ENCODE measurements around the gene PPP1R3C.

The PPP1R3C gene

DNA sequence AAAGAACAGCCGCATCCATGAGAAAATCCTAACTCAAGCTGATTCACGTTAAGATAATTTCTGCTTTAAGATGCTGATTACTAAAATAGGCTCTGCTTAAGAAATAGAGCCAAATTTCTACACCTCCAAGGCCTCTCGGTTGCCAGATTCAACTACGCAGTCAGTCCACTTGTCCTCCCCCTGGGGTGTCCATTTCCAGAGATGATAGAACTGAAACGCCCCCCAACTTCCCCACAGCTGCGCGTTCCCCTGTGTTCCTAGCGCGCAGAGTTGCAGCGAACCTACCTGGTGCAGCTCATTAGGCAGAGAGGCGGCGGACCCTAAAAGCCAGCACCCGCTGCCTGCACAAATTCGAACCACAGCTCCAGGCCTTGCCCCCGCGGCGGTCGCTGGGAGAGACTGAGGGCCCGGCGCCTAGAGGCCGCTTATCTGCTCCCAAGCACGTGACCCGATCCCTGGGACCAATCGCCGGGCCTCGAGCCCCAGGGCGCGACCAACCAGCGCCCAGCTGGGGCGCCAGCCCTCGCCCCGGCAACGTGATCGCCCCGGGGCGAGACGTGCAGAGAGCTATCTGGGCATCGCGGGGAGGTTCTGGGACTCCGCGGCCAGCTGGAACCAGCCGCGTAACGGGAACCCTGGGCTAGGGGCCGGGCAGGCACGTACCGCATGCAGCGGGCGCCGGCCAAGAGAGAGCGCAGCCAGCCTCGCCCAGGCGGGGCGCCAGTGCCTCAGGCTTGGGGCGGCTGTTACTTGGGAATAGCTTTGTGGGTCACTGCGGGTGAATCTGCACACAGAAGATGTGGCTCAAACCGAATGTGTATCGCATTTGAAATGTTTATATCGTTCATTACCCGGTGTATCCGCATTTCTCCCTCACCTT, at the start of gene PPP1R3C:
Gene PPP1R3C (minus strand): TSS at position 401 of the 880 bp plus-strand sequence. CDS start 102 bp downstream, at position 299.
- TF ChIP-seq, protein P1, sequence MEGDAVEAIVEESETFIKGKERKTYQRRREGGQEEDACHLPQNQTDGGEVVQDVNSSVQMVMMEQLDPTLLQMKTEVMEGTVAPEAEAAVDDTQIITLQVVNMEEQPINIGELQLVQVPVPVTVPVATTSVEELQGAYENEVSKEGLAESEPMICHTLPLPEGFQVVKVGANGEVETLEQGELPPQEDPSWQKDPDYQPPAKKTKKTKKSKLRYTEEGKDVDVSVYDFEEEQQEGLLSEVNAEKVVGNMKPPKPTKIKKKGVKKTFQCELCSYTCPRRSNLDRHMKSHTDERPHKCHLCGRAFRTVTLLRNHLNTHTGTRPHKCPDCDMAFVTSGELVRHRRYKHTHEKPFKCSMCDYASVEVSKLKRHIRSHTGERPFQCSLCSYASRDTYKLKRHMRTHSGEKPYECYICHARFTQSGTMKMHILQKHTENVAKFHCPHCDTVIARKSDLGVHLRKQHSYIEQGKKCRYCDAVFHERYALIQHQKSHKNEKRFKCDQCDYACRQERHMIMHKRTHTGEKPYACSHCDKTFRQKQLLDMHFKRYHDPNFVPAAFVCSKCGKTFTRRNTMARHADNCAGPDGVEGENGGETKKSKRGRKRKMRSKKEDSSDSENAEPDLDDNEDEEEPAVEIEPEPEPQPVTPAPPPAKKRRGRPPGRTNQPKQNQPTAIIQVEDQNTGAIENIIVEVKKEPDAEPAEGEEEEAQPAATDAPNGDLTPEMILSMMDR (IDR thresholded peaks at IDR 0.05): peak; percentile 16
- peak within 1 kb of the TSS; percentile 48 for H3K27ac ChIP-seq

DNA sequence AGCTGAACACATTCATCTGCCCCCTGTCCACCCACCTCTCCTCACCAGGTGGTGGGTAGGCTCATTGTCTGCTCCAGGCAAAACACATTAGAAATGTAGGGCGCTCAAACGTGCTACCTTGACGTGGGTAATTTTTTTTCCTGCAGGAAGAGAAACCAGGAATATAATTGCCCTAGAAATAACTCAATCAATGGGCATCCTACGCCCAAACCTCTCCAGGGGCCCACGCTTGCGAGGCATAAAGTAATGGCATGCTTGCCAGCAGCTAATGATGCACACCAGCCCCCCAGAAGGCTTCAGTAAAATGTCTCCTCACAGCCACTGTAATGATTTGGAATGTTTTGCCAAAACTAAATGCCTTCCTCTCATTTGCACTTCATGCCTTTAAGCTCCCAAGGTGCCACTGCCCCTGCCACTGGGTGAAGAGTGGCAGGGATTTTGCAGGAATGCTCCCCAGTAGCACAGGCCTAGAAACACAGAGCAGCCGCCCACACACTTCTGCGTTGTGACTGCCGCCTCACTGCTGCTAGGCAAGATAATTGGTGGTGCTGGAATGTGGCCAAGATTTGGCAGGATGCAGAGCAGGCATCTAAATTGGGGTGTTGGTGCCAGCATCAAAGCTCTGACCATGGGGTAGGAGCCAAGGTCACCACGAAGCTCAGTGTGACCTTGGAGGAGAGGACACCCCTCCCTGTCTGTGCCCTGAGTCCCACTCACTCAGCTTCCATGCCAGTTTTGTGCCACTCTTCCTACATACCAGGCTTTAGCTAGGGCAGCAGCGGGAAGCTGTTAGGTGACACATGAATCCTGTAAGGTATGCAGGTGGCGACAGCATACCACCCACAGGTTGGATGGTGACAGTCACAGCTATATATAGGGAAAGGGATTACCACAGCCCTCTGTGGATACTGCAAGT, 48.7 kb upstream of the PPP1R3C start:
- Histone ChIP-seq H3K36me3 (ENCODE audit: control insufficient read depth, insufficient read depth, low read length) (no peaks in the 10 kb centered on the region), H3K9me3 (ENCODE audit: control insufficient read depth, low read length) (no peaks in the 10 kb centered on the region), H3K4me2 (ENCODE audit: low read length) (no peak overlapping the region), H3K79me2 (no peaks in the 10 kb centered on the region), H3K4me3 (ENCODE audit: low read depth, low read length) (no peak overlapping the region), H3K4me1 (no peaks in the 10 kb centered on the region), H3K9ac (no peak overlapping the region), H3K27me3 (ENCODE audit: control insufficient read depth, insufficient read depth, low read length) (no peaks in the 10 kb centered on the region), H3K27ac (no peak overlapping the region), H2AFZ (peak overlapping the region; percentile 58)
- TF ChIP-seq, protein P1 (IDR thresholded peaks at IDR 0.05): no peak

More for the DNA sequence above, at the start of gene PPP1R3C:
- Histone ChIP-seq H3K27me3 (ENCODE audit: control insufficient read depth, insufficient read depth, low read length) (no peaks in the 10 kb centered on the region), H3K9me3 (ENCODE audit: control insufficient read depth, low read length) (no peaks in the 10 kb centered on the region), H3K79me2 (no peaks in the 10 kb centered on the region), H2AFZ (peak within 1 kb of the TSS; percentile 69), H3K36me3 (ENCODE audit: control insufficient read depth, insufficient read depth, low read length) (no peaks in the 10 kb centered on the region), H3K4me2 (ENCODE audit: low read length) (peak within 1 kb of the TSS; percentile 81), H3K4me3 (ENCODE audit: low read depth, low read length) (peak within 1 kb of the TSS; percentile 58), H3K9ac (peak within 1 kb of the TSS; percentile 0), H3K4me1 (peaks cover 3% of the 10 kb centered on the region)

DNA sequence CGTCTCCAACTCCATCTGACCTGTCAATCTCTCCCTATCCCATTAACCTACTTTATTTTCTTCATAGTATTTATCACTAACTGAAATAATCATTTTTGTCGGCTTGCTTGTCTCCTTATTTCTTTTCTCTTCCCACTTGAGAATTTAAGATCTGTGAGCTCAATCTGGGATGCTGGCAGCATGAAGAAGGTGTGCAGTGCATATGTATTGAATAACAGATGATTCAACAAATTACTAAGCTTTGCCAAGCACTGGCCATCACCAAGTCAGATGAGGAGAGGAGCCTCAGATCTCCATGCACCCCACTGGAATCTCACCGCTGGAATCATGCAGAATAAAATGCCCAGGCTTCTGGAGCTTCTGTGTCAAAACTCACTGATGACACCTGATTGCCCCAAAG, 47.6 kb upstream of the PPP1R3C start:
- no peaks in the 10 kb centered on the region for H3K79me2 ChIP-seq
- TF ChIP-seq, protein P1 (IDR thresholded peaks at IDR 0.05): no peak

DNA sequence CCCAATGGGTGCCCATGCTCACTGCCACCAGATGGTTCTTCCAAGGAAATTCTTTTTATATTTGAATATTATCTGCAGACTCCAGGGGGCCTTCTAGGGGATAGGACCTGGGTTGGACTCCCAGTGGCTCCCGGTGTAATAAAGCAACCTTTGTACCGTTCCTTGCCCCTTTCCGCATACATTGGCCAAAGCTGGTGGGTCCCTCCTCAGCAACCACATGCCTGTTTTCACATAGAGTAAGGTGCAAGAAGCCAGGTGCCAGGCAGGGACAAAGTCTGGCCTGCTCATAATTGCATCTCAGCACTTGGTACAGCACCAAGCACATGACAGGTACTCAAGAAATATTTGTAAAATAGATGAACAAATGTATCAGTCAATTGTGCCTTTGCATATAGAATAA, 46.4 kb upstream of the PPP1R3C start:
- no peak overlapping the region for H3K4me2 ChIP-seq (ENCODE audit: low read length)
- H3K27ac ChIP-seq: no peak overlapping the region
- no peaks in the 10 kb centered on the region for H3K4me1 ChIP-seq
- no peaks in the 10 kb centered on the region for H3K36me3 ChIP-seq (ENCODE audit: control insufficient read depth, insufficient read depth, low read length)
- TF ChIP-seq, protein P1 (IDR thresholded peaks at IDR 0.05): no peak
- no peak overlapping the region for H3K4me3 ChIP-seq (ENCODE audit: low read depth, low read length)
- H3K9ac ChIP-seq: no peak overlapping the region
- no peaks in the 10 kb centered on the region for H3K79me2 ChIP-seq
- H2AFZ ChIP-seq: no peak overlapping the region
- H3K27me3 ChIP-seq (ENCODE audit: control insufficient read depth, insufficient read depth, low read length): no peaks in the 10 kb centered on the region
- H3K9me3 ChIP-seq (ENCODE audit: control insufficient read depth, low read length): no peaks in the 10 kb centered on the region

More for the DNA sequence above, 47.6 kb upstream of the PPP1R3C start:
- H3K36me3 ChIP-seq (ENCODE audit: control insufficient read depth, insufficient read depth, low read length): no peaks in the 10 kb centered on the region
- H3K4me1 ChIP-seq: no peaks in the 10 kb centered on the region
- no peaks in the 10 kb centered on the region for H3K9me3 ChIP-seq (ENCODE audit: control insufficient read depth, low read length)
- no peak overlapping the region for H3K4me3 ChIP-seq (ENCODE audit: low read depth, low read length)
- no peak overlapping the region for H3K9ac ChIP-seq
- H3K27ac ChIP-seq: no peak overlapping the region
- no peak overlapping the region for H2AFZ ChIP-seq
- no peaks in the 10 kb centered on the region for H3K27me3 ChIP-seq (ENCODE audit: control insufficient read depth, insufficient read depth, low read length)
- H3K4me2 ChIP-seq (ENCODE audit: low read length): no peak overlapping the region
